Left lung (tissue), 10 donors: Measurements from ENCODE around the gene MSGN1. TPM values are rescaled to one million over a fixed set of nuclear protein-coding genes. Genes with fewer than 3 reads are reported as not detected.

Experiments used
- ATAC-seq: fragments of 200-7000 bp; cut with Tn5 transposase; one replicate; pipeline ENCODE4 v1.9.1; 2020; ENCODE audit warnings: moderate library complexity
- DNase-seq, 4 donors: peaks; one replicate each; pipeline ENCODE4 v3.0.0-alpha.2; 2013 to 2020
- H3K27ac ChIP-seq, 2 donors: fragments of 200-600 bp; sonication (generic) in 1 of 2; one replicate each; pipeline versions ENCODE4 v1.5.0 to v1.8.0; 2020 to 2021
- H3K27me3 ChIP-seq, 2 donors: fragments of 200-600 bp; sonication (generic) in 1 of 2; one replicate each; pipeline versions ENCODE4 v1.5.0 to v1.8.0; 2020 to 2021
- H3K36me3 ChIP-seq, 2 donors: fragments of 200-600 bp; sonication (generic) in 1 of 2; one replicate each; pipeline versions ENCODE4 v1.5.0 to v1.8.0; 2020 to 2021
- H3K4me1 ChIP-seq, 2 donors: fragments of 200-600 bp; one replicate each; pipeline ENCODE4 v1.8.0; 2021
- H3K4me3 ChIP-seq, 2 donors: fragments of 200-600 bp; sonication (generic) in 1 of 2; one replicate each; pipeline versions ENCODE4 v1.5.0 to v1.8.0; 2020 to 2021; ENCODE audit warnings: mild to moderate bottlenecking in 1 of 2
- H3K9me3 ChIP-seq, 2 donors: fragments of 200-600 bp; sonication (generic) in 1 of 2; one replicate each; pipeline versions ENCODE4 v1.5.0 to v1.8.0; 2020 to 2021
- intact Hi-C, 2 donors: fragments of 100-400 bp; cut with DNase I; formaldehyde crosslinking; loops; one replicate each; pipeline versions ENCODE4 v1.11.2 to v1.14.2; 2022
- polyA plus RNA-seq, 6 donors: library from polyadenylated mRNA; unstranded; fragments of 120-200 nt; gene quantifications; one replicate each; pipeline ENCODE4 v1.2.1, GENCODE V29; 2013; ENCODE audit not compliant: insufficient read length in 6 of 6
- total RNA-seq, 2 donors: library from RNA; stranded (reverse); fragmentation: NEBNext Ultra II Directional; extraction: Animal tissue kit (Norgen Biotek cat#: 25700); gene quantifications; one replicate each; pipeline ENCODE4 v1.2.1, GENCODE V29; 2021
- TF ChIP-seq, protein P1 (sequence below), 2 donors: fragments of 200-600 bp; sonication (generic) in 1 of 2; IDR thresholded peaks; one replicate each; pipeline versions ENCODE4 v1.5.0 to v1.8.0; 2021; ENCODE audit warnings: antibody characterized with exemption in 2 of 2
- donor health status: DM: no; HTN: yes; CAD: no.
- donor health status: DM: no; HTN: no; CAD: no.

Gene MSGN1
- total and polyA plus RNA-seq, 8 donors, result not detected

DNA sequence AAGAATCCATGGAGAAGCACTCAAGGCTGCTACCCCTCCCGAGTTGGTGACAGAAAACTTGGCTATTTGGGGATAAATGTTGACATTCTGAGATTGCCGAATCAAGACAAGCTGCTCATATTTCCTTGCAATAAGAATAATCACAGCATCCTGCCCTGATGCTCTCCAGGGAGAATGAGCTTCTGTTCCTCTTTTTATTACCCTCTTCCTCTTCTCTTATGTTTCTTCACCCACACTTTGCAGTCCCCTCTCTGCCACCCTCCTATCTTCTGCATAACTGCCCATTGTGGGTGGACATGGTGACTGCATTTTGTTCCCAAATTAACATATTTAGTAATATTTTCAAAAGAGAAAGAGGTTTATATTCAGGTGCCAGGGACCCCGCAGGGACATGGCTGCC, 11.9 kb upstream of the MSGN1 start:
- peak; percentile 49 for ATAC-seq
- no peak for DNase-seq
- H3K36me3 ChIP-seq, result no peaks in the 10 kb centered on the region
- H3K4me3 ChIP-seq, result no peak overlapping the region
- H3K4me1 ChIP-seq, result no peaks in the 10 kb centered on the region
- H3K9me3 ChIP-seq, result no peaks in the 10 kb centered on the region
- intact Hi-C loops, result no loop called here
- no peaks in the 10 kb centered on the region for H3K27me3 ChIP-seq
- no peak overlapping the region for H3K27ac ChIP-seq
- TF ChIP-seq, protein P1, sequence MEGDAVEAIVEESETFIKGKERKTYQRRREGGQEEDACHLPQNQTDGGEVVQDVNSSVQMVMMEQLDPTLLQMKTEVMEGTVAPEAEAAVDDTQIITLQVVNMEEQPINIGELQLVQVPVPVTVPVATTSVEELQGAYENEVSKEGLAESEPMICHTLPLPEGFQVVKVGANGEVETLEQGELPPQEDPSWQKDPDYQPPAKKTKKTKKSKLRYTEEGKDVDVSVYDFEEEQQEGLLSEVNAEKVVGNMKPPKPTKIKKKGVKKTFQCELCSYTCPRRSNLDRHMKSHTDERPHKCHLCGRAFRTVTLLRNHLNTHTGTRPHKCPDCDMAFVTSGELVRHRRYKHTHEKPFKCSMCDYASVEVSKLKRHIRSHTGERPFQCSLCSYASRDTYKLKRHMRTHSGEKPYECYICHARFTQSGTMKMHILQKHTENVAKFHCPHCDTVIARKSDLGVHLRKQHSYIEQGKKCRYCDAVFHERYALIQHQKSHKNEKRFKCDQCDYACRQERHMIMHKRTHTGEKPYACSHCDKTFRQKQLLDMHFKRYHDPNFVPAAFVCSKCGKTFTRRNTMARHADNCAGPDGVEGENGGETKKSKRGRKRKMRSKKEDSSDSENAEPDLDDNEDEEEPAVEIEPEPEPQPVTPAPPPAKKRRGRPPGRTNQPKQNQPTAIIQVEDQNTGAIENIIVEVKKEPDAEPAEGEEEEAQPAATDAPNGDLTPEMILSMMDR (IDR thresholded peaks at IDR 0.05), result no peak

DNA sequence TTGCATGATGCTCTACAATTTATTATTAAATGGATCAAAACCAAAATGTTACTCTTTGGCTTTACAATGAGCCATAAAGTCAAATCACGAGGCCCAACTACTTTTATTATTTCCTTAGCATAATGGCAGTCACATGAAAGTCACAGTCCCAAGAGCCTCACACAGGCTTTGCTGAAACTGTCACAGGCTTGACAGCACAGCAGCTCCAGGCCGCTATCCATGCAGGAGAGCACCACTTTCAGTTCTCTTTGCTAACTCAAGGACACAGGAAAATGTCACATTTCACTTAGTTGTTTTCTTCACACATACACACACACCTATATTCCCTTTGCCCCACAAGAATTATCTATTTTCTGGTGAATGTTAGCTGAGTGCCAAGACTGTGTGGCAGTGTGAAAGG, 11.1 kb upstream of the MSGN1 start:
- TF ChIP-seq, protein P1 (IDR thresholded peaks at IDR 0.05), result no peak
- DNase-seq, result no peak
- no peak for ATAC-seq
- no peak overlapping the region for H3K27ac ChIP-seq
- H3K4me1 ChIP-seq, result no peaks in the 10 kb centered on the region
- intact Hi-C loops, result no loop called here
- no peaks in the 10 kb centered on the region for H3K9me3 ChIP-seq
- no peaks in the 10 kb centered on the region for H3K36me3 ChIP-seq
- H3K27me3 ChIP-seq, result no peaks in the 10 kb centered on the region
- no peak overlapping the region for H3K4me3 ChIP-seq

DNA sequence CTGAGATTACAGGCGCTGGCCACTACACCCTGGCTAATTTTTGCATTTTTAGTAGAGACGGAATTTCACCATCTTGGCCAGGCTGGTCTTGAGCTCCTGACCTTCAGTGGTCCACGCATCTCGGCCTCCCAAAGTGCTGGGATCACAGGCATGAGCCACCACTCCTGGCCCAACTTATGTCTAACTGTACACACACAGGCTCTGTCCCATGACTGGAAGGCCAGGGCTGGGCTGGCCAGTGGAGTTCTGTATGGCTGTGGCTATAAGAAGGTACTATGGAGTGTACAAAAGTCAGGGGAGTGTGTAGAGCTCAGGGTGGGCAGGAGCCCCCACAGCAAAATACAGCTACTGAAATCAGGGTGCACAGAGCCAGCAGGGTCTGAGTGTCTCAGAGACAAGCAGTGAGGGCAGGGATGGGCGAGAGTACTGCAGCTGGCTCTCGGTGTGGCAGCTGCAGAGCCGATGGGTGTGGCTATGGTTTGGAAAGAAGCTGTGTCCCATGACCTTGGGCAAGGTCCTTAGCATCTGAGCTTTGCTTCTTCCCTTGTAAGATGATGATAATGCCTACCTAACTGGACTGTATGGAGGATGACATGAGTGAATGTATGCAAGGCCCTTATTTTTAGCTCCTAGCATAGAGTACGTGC, 10.4 kb upstream of the MSGN1 start:
- intact Hi-C loops, result no loop called here
- Histone ChIP-seq H3K36me3 (no peaks in the 10 kb centered on the region), H3K9me3 (no peaks in the 10 kb centered on the region), H3K27ac (no peak overlapping the region), H3K27me3 (no peaks in the 10 kb centered on the region), H3K4me1 (no peaks in the 10 kb centered on the region), H3K4me3 (no peak overlapping the region)
- ATAC-seq (no peak), DNase-seq (no peak)
- TF ChIP-seq, protein P1 (IDR thresholded peaks at IDR 0.05), result no peak

DNA sequence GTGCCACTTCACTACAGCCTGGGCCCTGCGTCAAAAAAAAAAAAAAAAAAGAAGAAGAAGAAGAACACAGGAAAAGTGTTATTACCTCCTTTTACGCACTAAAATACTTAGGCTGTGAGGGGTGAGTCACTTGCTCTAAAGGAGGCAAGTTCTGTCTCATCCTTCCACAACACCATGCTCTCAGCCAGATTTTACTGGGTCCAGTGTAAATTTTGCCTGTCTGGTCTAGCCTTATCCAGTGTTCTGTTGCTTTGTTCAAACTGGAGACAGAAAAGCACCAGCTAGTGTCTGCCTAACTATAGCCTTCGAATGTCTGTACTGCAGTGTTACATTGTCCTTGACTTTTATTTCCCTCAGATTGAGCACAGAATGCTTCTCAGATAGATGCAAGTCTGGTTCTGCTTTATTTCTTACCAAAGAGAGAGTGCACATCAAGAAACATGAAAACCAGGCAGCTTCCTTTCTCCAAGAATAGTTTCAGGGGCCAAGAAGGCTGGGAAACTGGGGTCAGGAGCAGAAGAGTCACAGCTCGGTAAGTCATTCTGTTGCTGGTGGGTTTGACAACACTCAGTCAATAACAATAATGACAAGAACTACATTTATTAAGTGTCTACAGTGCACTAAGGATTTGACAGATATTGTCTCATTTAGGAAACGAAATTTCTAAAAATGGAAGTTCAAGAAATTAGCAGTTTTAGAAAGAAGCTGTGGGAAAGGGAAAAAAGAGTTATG, 3.1 kb upstream of the MSGN1 start:
- DNase-seq, result no peak
- Histone ChIP-seq H3K9me3 (no peaks in the 10 kb centered on the region), H3K27me3 (no peaks in the 10 kb centered on the region), H3K4me3 (no peak overlapping the region), H3K36me3 (no peaks in the 10 kb centered on the region), H3K27ac (peak overlapping the region in 1 of 2 donors; percentile 23), H3K4me1 (peaks cover 0 to 3% of the 10 kb centered on the region in 2 donors)
- peak; percentile 32 for ATAC-seq
- intact Hi-C loops, result no loop called here
- TF ChIP-seq, protein P1 (IDR thresholded peaks at IDR 0.05), result no peak

DNA sequence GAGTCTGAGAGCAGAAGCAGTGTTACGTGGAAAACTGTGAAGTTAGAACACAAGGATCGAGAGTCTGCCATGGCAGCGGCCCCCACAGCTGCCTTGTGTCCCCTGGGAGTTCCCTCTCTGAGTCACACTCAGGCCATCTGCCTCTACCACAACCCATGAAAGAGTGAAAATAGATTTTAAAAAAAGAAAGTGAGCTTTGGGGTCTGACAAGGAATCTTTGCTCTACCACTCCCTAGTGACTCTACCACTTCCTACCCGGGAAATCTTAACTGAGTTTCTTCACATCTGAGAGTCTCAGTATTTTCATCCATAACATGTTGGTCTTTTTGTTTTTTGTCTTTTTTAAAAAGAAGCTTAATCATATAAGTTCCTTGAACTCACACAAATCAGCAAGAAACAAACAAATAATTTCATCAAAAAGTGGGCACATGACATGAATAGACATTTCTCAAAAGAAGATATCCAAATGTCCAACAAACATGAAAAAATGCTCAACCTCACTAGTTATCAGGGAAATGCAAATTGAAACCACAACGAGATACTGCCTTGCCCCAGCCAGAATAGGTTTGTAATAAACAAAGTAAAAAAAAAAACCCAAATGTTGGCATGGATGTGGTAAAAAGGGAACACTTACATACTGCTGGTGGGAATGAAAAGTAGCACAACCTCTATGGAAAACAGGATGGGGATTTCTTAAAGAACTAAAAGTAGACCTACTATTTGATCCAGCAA, 2.4 kb upstream of the MSGN1 start:
- intact Hi-C loops, result no loop called here
- peaks cover 0 to 3% of the 10 kb centered on the region in 2 donors for H3K4me1 ChIP-seq
- H3K4me3 ChIP-seq, result no peak overlapping the region
- H3K9me3 ChIP-seq, result no peaks in the 10 kb centered on the region
- no peak overlapping the region for H3K27ac ChIP-seq
- no peak for ATAC-seq
- no peaks in the 10 kb centered on the region for H3K27me3 ChIP-seq
- TF ChIP-seq, protein P1 (IDR thresholded peaks at IDR 0.05), result no peak
- DNase-seq, result no peak
- no peaks in the 10 kb centered on the region for H3K36me3 ChIP-seq
